ENCODE results near the gene IMPDH2.

Gene IMPDH2

GRCh38 chr3:49006408-49007067 lies 22.7 kb downstream of the IMPDH2 start:
- DNase-seq (ENCODE audit: low read depth in 2 of 2): no peak

- DNase-seq (ENCODE audit: low read depth in 2 of 2): no peak
Observed at GRCh38 chr3:49005998-49006397, 23.2 kb downstream of the IMPDH2 start.

GRCh38 chr3:49005303-49005680 lies 23.9 kb downstream of the IMPDH2 start:
- no peak for DNase-seq (ENCODE audit: low read depth in 2 of 2)

GRCh38 chr3:49004352-49005302 lies 24.6 kb downstream of the IMPDH2 start:
- DNase-seq (ENCODE audit: low read depth in 2 of 2): no peak

- no peak for DNase-seq (ENCODE audit: low read depth in 2 of 2)
Observed at GRCh38 chr3:49001155-49001554, 28.0 kb downstream of the IMPDH2 start.

- no peak for DNase-seq (ENCODE audit: low read depth in 2 of 2)
Observed at GRCh38 chr3:48999085-48999858, 29.9 kb downstream of the IMPDH2 start.

GRCh38 chr3:48997714-48998637 lies 31.2 kb downstream of the IMPDH2 start:
- DNase-seq (ENCODE audit: low read depth in 2 of 2): no peak

- DNase-seq (ENCODE audit: low read depth in 2 of 2): no peak
Observed at GRCh38 chr3:48997102-48997635, 32.0 kb downstream of the IMPDH2 start.

GRCh38 chr3:48996640-48997039 lies 32.6 kb downstream of the IMPDH2 start:
- no peak for DNase-seq (ENCODE audit: low read depth in 2 of 2)

GRCh38 chr3:48993834-48994233 lies 35.4 kb downstream of the IMPDH2 start:
- no peak for DNase-seq (ENCODE audit: low read depth in 2 of 2)

- DNase-seq (ENCODE audit: low read depth in 2 of 2): no peak
Observed at GRCh38 chr3:48991851-48992545, 37.2 kb downstream of the IMPDH2 start.

GRCh38 chr3:48990636-48991469 lies 38.3 kb downstream of the IMPDH2 start:
- no peak for DNase-seq (ENCODE audit: low read depth in 2 of 2)

GRCh38 chr3:48989796-48990635 lies 39.2 kb downstream of the IMPDH2 start, which contains the start of gene P4HTM:
TSS of gene P4HTM (plus strand) at chr3:48990241. CDS start at chr3:48990257, 16 bp downstream.
- DNase-seq (ENCODE audit: low read depth in 2 of 2): peak; percentile 67 to 75

GRCh38 chr3:48989126-48989795 lies 39.9 kb downstream of the IMPDH2 start:
- no peak for DNase-seq (ENCODE audit: low read depth in 2 of 2)

GRCh38 chr3:48985831-48986376 lies 43.3 kb downstream of the IMPDH2 start:
- no peak for DNase-seq (ENCODE audit: low read depth in 2 of 2)

- DNase-seq (ENCODE audit: low read depth in 2 of 2): no peak
Observed at GRCh38 chr3:48984663-48985062, 44.5 kb downstream of the IMPDH2 start.

- DNase-seq (ENCODE audit: low read depth in 2 of 2): no peak
Observed at GRCh38 chr3:48983096-48983495, 46.1 kb downstream of the IMPDH2 start.
